Measurements from ENCODE around the gene CELSR1.
"Not testable (repeated sequence)": the region's sequence is repeated elsewhere in the genome, so short reads cannot be mapped to it uniquely, and the experiment has no call there.

The CELSR1 gene

DNA sequence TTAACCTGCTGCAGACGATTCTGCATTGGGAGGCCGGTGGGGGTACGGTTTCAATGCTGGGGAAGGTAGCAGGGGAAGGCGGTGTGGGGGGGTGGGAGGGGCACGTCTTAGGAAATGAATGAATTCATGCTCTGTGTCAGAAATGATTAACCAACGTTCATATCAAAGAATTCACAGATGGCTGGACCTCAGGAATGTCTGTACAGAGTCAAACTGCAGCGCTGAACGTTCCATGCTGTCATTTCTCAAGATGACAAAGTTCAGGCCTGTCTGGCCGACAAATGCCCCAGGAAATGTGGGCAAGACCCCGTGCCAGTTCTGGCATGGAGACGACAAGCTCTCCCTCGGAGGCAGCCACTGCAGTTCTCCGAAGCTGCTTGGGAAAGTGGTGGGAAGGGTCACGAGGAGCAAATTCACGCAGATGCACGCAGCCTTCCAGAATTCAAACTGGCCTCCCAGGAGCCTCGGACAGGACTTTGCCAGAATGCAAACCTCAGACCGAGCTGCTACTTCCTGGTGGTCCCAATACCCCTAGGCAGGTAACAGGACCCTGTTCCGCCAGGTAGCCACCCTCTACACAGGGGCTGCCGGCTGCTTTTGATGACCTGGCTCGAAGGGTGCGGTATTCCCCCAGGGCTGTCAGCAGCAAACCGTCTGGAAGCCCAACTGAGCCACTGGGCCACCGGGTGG lies 120.4 kb downstream of the CELSR1 start:
- DNase-seq (ENCODE audit: low read depth in 2 of 2), result no peak

GRCh38 chr22:46416520-46416871 lies 120.9 kb downstream of the CELSR1 start:
- no peak for DNase-seq (ENCODE audit: low read depth in 2 of 2)

GRCh38 chr22:46415776-46416519 lies 121.5 kb downstream of the CELSR1 start:
- DNase-seq (ENCODE audit: low read depth in 2 of 2), result no peak

DNA sequence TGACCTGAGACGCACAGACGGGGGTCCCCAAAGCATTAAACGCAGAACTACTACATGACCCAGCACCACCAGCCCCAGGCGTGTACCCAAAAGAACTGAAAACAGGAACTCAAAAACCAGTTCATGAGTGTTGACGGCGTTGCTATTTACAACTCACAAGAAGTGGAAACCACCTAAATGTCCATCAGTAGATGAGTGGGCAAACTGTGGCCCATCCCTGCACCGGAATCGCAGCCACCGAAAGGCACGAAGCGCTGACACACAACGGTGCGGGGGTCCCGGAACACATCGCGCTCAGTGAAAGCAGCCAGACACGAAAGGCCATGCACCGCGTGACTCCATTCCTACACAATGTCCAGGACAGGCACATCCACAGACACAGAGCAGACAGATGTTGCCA lies 122.7 kb downstream of the CELSR1 start:
- DNase-seq (ENCODE audit: low read depth in 2 of 2), result no peak

GRCh38 chr22:46413725-46414379 lies 123.6 kb downstream of the CELSR1 start:
- DNase-seq (ENCODE audit: low read depth in 2 of 2), result no peak

- DNase-seq (ENCODE audit: low read depth in 2 of 2), result no peak
Observed at GRCh38 chr22:46411347-46411746, 126.1 kb downstream of the CELSR1 start.

- no peak for DNase-seq (ENCODE audit: low read depth in 2 of 2)
Observed at GRCh38 chr22:46410291-46410808, 127.1 kb downstream of the CELSR1 start.

- no peak for DNase-seq (ENCODE audit: low read depth in 2 of 2)
Observed at GRCh38 chr22:46409631-46410210, 127.7 kb downstream of the CELSR1 start.

- no peak for DNase-seq (ENCODE audit: low read depth in 2 of 2)
Observed at GRCh38 chr22:46408568-46409506, 128.6 kb downstream of the CELSR1 start.

- no peak for DNase-seq (ENCODE audit: low read depth in 2 of 2)
Observed at GRCh38 chr22:46407748-46408147, 129.7 kb downstream of the CELSR1 start.

DNA sequence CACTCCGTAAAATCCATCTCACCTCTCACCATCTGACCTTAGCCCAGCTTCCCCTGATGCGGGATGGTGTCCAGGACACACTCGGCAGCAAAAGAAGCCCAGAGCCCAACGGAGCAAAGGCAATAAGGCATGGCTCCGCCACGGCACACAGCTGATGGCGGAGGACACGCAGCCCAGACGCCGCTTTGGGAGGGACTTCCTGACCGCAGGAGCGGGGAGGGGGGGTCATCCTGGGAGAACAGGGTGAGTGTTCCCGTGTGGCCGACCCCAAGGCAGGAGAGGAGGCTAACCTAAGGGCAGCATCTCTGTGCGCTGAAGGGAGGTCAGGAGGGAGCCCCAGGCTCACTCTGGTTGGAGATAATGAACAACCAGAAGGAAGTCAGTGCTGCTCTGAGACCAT lies 130.6 kb downstream of the CELSR1 start:
- no peak for DNase-seq (ENCODE audit: low read depth in 2 of 2)

DNA sequence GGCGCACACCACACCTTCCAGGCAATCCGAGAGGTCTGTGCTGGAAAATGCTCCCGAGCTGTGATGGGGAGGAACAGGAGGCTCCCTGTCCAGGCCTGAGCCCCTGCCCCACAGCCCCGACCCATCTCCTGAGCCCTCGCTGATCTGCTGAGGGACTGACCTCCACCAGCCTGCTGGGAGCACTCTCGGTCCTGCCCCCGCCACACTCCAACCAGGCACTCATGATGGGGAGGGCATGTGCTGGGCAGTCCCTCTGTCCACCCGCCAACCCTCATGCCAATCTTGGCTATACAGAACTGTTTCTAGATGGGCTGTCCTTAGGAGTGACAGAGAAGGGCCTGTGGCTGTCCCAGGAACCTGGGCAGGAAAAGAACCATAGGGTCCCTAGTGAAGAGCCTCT lies 131.1 kb downstream of the CELSR1 start:
- DNase-seq (ENCODE audit: low read depth in 2 of 2), result no peak

DNA sequence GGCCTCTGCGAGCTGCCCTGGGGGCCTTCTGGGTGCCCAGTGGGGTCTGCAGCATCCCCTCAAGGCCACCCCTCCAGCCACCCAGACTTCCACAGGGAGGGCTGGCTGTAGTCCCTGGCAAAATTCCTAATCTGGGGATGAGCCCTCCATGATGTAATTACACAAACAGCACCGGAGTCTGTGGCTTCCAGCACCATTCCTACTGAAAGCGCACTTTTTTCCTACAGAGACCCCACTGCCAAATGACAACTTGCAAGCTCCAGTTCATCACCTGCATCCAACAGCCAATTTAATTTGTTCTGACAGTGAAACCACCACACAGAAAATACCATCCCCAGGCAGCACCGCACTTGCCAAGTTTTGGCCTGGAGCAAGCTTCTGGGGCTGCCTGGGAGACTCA lies 131.5 kb downstream of the CELSR1 start:
- no peak for DNase-seq (ENCODE audit: low read depth in 2 of 2)

GRCh38 chr22:46403880-46404279 lies 133.5 kb downstream of the CELSR1 start:
- DNase-seq (ENCODE audit: low read depth in 2 of 2), result not testable (repeated sequence)

DNA sequence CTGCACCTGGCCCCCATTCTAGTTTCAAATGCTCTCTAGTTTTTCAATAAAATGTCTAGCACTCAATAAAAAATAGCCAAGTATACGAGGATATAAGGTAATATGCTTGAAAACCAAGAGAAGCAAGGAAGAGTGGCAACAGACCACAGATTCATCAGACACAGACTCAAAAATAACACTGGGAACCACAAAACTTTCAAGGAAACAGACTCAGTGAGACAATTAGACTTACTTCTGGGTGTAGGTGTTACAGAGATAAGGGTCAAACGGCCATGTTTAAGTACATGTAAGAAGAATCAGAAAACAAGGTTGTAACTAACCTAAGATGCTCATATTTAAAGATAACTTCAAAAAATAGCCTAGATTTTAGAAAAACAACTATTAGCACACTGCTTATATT lies 134.9 kb downstream of the CELSR1 start:
- DNase-seq (ENCODE audit: low read depth in 2 of 2), result no peak

- no peak for DNase-seq (ENCODE audit: low read depth in 2 of 2)
Observed at GRCh38 chr22:46401370-46401769, 136.1 kb downstream of the CELSR1 start.

DNA sequence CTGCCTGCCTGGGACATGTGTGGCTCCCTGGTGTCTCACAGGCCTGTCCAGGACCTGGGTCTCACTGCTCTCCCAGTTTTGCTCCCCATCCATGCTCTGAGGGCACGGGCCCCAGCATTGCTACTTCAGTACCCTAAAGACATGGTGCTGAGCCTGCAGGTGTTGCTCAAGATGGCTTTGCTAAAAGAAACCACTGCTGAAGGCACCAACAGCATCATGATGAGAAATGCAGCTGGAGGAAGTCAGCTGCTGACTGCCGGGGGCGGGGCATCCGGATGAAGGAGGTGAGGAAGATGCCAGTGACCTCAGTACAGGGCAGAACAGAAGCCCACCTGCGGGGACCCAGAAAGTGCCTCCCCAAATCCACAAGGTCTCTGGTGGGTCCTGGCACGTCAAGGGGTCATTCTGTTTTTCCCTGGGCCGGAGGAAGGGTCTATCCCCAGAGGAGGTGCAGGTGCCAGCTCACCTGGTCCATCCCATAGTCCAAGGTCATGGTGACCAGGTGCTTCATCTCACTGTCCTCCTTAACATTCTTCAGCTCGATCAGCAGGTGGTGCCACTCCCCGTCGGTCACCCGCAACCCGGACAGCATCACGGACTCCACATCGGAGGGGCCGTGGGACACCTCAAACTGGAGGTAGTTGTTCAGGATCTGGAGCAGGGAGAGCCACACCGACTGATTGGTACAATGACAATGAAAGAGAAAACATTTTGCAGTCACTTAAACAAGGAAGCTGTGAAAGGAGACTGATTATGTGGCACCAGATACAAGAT lies 138.0 kb downstream of the CELSR1 start:
- no peak for DNase-seq (ENCODE audit: low read depth in 2 of 2)

GRCh38 chr22:46397951-46398350 lies 139.5 kb downstream of the CELSR1 start:
- DNase-seq (ENCODE audit: low read depth in 2 of 2), result no peak

- DNase-seq (ENCODE audit: low read depth in 2 of 2), result no peak
Observed at GRCh38 chr22:46397514-46397913, 139.9 kb downstream of the CELSR1 start.

DNA sequence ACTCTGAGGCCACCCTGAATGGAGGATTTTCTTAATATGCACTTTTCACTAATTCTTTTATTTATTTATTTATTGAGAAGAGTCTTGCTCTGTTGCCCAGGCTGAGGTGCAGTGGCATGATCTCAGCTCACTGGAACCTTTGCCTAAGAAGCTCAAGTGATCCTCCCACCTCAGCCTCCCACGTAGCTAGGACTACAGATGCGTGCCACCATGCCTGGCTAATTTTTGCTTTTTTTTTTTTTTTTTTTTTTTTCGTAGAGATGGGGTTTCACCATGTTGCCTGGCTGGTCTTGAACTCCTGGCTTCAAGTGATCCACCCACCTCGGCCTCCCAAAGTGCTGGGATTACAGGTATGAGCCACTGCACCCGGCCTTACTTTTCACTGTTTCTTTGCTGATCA lies 140.4 kb downstream of the CELSR1 start:
- DNase-seq (ENCODE audit: low read depth in 2 of 2), result not testable (repeated sequence)

- DNase-seq (ENCODE audit: low read depth in 2 of 2), result no peak
Observed at GRCh38 chr22:46395145-46395544, 142.3 kb downstream of the CELSR1 start.

Data from stimulated activated CD8-positive, alpha-beta memory T cell treated with anti-CD3 and anti-CD28 coated beads, Interleukin-7, amount 100 ng/mL, for 4 hours (primary cell).